ENCODE data around the gene SHOC1.

Gene SHOC1

DNA sequence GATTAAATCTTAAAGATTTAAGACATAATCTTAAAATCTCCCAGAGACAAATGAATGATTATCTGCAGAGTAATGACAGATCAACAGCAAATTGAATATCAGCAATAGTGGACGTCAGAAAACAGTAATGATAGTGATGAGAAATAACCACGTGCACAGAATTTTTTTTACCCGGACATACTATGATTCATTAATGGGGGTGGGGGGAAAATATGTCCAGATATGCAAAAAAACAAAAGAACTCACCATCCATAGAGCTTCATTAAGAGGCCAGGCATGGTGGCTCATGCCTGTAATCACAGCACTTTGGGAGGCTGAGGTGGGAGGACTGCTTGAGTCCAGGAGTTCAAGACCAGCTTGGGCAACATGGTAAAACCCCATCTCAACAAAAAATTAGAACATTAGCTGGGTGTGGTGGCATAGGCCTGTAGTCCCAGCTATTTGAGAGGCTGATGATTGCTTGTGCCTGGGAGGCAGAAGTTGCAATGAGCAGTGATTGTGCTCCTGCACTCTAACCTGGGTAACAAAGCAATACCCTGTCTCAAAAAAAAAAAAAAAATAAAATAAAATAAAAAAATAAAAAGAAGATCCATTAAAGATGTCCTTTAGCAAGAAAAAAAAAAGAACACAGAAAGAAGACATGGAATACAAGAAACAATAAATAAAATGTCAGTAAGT, 30.9 kb upstream of the SHOC1 start:
- no peak for DNase-seq
- no peak for TF ChIP-seq CTCF (IDR thresholded peaks at IDR 0.05; ENCODE audit: low read depth, low read length)
- Histone ChIP-seq H3K4me3 (ENCODE audit: low read depth, low read length) (no peak overlapping the region), H3K36me3 (no peaks in the 10 kb centered on the region), H3K9me3 (no peaks in the 10 kb centered on the region), H3K4me1 (no peaks in the 10 kb centered on the region), H3K27me3 (no peaks in the 10 kb centered on the region)

DNA sequence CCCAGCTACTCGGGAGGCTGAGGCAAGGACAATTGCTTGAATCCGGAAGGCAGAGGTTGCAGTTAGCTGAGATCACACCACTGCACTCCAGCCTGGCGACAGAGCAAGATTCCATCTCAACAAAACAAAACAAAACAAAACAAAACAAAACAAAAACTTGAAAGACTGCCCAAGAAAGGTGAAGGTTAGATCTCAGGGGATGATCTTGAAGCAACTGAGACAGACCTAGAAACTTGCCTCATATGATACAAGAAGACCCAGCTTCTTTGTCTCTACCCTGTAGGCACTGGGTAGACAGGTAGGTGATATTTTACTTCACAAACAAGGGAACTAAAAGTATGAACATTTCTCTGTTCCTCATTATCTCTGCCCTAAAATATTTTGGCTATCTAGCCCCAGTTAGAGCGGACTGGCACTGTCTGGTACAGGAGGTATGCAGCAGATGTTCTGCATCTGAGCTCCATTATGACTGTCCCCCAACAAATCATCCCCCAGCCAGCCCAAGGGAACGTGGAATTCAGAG, 26.3 kb upstream of the SHOC1 start:
- Histone ChIP-seq H3K4me1 (no peaks in the 10 kb centered on the region), H3K4me3 (ENCODE audit: low read depth, low read length) (no peak overlapping the region)
- no peak for TF ChIP-seq CTCF (IDR thresholded peaks at IDR 0.05; ENCODE audit: low read depth, low read length)

GRCh38 chr9:111819360-111819759, 24.6 kb upstream of the SHOC1 start:
- no peaks in the 10 kb centered on the region for H3K36me3 ChIP-seq
- H3K27me3 ChIP-seq, result no peaks in the 10 kb centered on the region
- no peak overlapping the region for H3K4me3 ChIP-seq (ENCODE audit: low read depth, low read length)
- DNase-seq, result no peak
- H3K4me1 ChIP-seq, result no peaks in the 10 kb centered on the region
- TF ChIP-seq CTCF (IDR thresholded peaks at IDR 0.05; ENCODE audit: low read depth, low read length), result no peak
- H3K9me3 ChIP-seq, result no peaks in the 10 kb centered on the region

More for the DNA sequence above, 26.3 kb upstream of the SHOC1 start:
- H3K36me3 ChIP-seq, result no peaks in the 10 kb centered on the region
- H3K27me3 ChIP-seq, result no peaks in the 10 kb centered on the region
- H3K9me3 ChIP-seq, result no peaks in the 10 kb centered on the region
- DNase-seq, result no peak

GRCh38 chr9:111815285-111816070, 20.7 kb upstream of the SHOC1 start:
- Histone ChIP-seq H3K9me3 (no peaks in the 10 kb centered on the region), H3K36me3 (no peaks in the 10 kb centered on the region), H3K4me3 (ENCODE audit: low read depth, low read length) (no peak overlapping the region), H3K4me1 (no peaks in the 10 kb centered on the region), H3K27me3 (no peaks in the 10 kb centered on the region)
- no peak for DNase-seq
- TF ChIP-seq CTCF (IDR thresholded peaks at IDR 0.05; ENCODE audit: low read depth, low read length), result no peak

DNA sequence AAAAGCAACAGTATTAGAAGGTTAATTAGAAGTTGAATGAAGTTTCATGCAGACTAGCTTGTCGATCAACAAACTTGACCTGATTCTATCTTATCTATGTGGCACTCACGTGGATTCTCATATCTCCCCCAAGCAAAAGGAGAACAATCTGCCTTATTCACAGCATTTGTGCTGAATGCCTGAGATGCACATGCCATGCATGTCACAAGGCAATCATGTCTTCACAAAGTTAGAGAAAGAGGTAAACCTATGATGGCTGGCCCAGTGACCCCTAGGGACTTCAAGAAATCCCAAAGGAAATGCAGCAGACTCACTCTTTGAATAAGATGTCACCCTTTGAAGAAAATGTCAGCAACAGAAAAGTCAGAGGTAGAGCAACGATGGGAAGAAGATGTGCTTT, 17.6 kb upstream of the SHOC1 start:
- no peaks in the 10 kb centered on the region for H3K27me3 ChIP-seq
- no peak overlapping the region for H3K4me3 ChIP-seq (ENCODE audit: low read depth, low read length)
- no peaks in the 10 kb centered on the region for H3K9me3 ChIP-seq

More for the DNA sequence above, 17.6 kb upstream of the SHOC1 start:
- DNase-seq, result no peak
- H3K36me3 ChIP-seq, result no peaks in the 10 kb centered on the region
- no peaks in the 10 kb centered on the region for H3K4me1 ChIP-seq
- no peak for TF ChIP-seq CTCF (IDR thresholded peaks at IDR 0.05; ENCODE audit: low read depth, low read length)
